A549 (cell line): ENCODE results near the gene ARHGAP23. TPM values are rescaled to one million over a fixed set of nuclear protein-coding genes. Genes with fewer than 3 reads are reported as not detected.
A peak's percentile ranks its signal among the peaks of the same experiment; 100 is the strongest.

Experiments
- ATAC-seq, 2 experiments: fragments of 200-7000 bp in 1 of 2; fragments of >200 bp in 1 of 2; cut with Nextera tagmentation in 1 of 2; cut with Tn5 transposase in 1 of 2; 3 replicates each; pipeline versions ENCODE4 v1.8.0 to v1.9.1; 2018 to 2020; ENCODE audit warnings: mild to moderate bottlenecking in 1 of 2, moderate library complexity in 1 of 2
- CTCF ChIA-PET: fragments of 300-600 bp; sonication (Branson Sonifier 250); formaldehyde crosslinking; extraction: SDS; loops from one replicate; lab custom pipeline; 2021; ENCODE audit warnings: antibody characterized with exemption, inconsistent platforms; lab: Yijun Ruan, JAX
- POLR2A ChIA-PET: fragments of 350-600 bp; formaldehyde crosslinking; extraction: SDS; loops from one replicate; lab custom pipeline; 2021; ENCODE audit warnings: antibody characterized with exemption, inconsistent platforms; lab: Yijun Ruan, JAX
- DNase-seq, 2 experiments: peaks; one replicate each; pipeline versions ENCODE4 v3.0.0 to v3.0.0-alpha.2; 2011 to 2016; ENCODE audit warnings: low read depth in 1 of 2, low spot score in 1 of 2
- FAIRE-seq: peaks from 2 replicates; lab custom pipeline; 2011; peaks lifted over from hg19 to GRCh38; lab: Jason Lieb, UNC
- H3K27ac ChIP-seq, 2 experiments: fragments of >200 bp; sonication (Bioruptor Twin); formaldehyde crosslinking; 3 replicates each; pipeline ENCODE4 v1.5.1; 2016 to 2017
- H3K4me1 ChIP-seq: fragments of >200 bp; sonication (Bioruptor Twin); formaldehyde crosslinking; 3 replicates; pipeline ENCODE4 v1.6.1; 2016
- H3K4me2 ChIP-seq: fragments of >200 bp; sonication (Bioruptor Twin); formaldehyde crosslinking; 3 replicates; pipeline ENCODE4 v1.6.1; 2016
- H3K4me3 ChIP-seq: fragments of >200 bp; sonication (Bioruptor Twin); formaldehyde crosslinking; 3 replicates; pipeline ENCODE4 v1.5.1; 2016
- H3K9me3 ChIP-seq: fragments of >200 bp; sonication (Bioruptor Twin); formaldehyde crosslinking; 3 replicates; pipeline ENCODE4 v1.6.1; 2016
- BHLHE40 ChIP-seq: IDR thresholded peaks from 2 replicates; pipeline ENCODE4 v1.6.1; 2012; ENCODE audit warnings: low read depth, low read length, inconsistent platforms
- CBX2 ChIP-seq: fragments of 200-600 bp; sonication (generic); IDR thresholded peaks from 2 replicates; pipeline ENCODE4 v1.6.1; 2016; ENCODE audit warnings: low read depth, mild to moderate bottlenecking, borderline replicate concordance
- CBX8 ChIP-seq: fragments of 200-600 bp; sonication (generic); IDR thresholded peaks from 2 replicates; pipeline ENCODE4 v1.6.1; 2016
- CEBPB ChIP-seq, 2 experiments: fragments of >200 bp in 1 of 2; sonication (Bioruptor Twin) in 1 of 2; formaldehyde crosslinking in 1 of 2; IDR thresholded peaks; 2 replicates each; pipeline ENCODE4 v1.6.1; 2012 to 2016
- CTCF ChIP-seq: fragments of >200 bp; sonication (Bioruptor Twin); formaldehyde crosslinking; IDR thresholded peaks from 3 replicates; pipeline ENCODE4 v1.5.1; 2016
- EHF ChIP-seq: fragments of 250-450 bp; sonication (Bioruptor Pico); IDR thresholded peaks from 2 replicates; pipeline ENCODE4 v1.5.0; 2020; ENCODE audit warnings: mild to moderate bottlenecking
- ELK1 ChIP-seq: fragments of 150-350 bp; IDR thresholded peaks from 2 replicates; pipeline ENCODE4 v1.6.1; 2014; ENCODE audit warnings: low read depth, mild to moderate bottlenecking, low read length
- FOSL2 ChIP-seq, 2 experiments: fragments of 450-650 bp in 1 of 2; fragments of >200 bp in 1 of 2; sonication (Bioruptor Twin) in 1 of 2; formaldehyde crosslinking; IDR thresholded peaks; 2 replicates each; pipeline versions ENCODE4 v1.5.0 to v1.6.1; 2016 to 2020; ENCODE audit warnings: mild to moderate bottlenecking in 1 of 2, moderate library complexity in 1 of 2
- HDAC2 ChIP-seq: fragments of 200-600 bp; sonication (generic); IDR thresholded peaks from 2 replicates; pipeline ENCODE4 v1.6.1; 2016
- HOXA7 ChIP-seq: fragments of 250-450 bp; sonication (Bioruptor Pico); IDR thresholded peaks from 2 replicates; pipeline ENCODE4 v1.5.0; 2020; ENCODE audit warnings: mild to moderate bottlenecking, moderate library complexity
- MAFK ChIP-seq: fragments of 450-650 bp; IDR thresholded peaks from 2 replicates; pipeline ENCODE4 v1.6.1; 2014; ENCODE audit not compliant: partially characterized antibody
- MAX ChIP-seq: IDR thresholded peaks from 2 replicates; pipeline ENCODE4 v1.6.1; 2012
- MYC ChIP-seq: IDR thresholded peaks from 2 replicates; pipeline ENCODE4 v1.6.1; 2012; ENCODE audit warnings: mild to moderate bottlenecking, inconsistent platforms, low read length, improper control_type of control experiment, borderline replicate concordance
- POLR2A ChIP-seq: IDR thresholded peaks from 2 replicates; pipeline ENCODE4 v1.6.1; 2012; ENCODE audit warnings: mild to moderate bottlenecking, low read length
- RAD21 ChIP-seq, 2 experiments: fragments of >200 bp in 1 of 2; sonication (Bioruptor Twin) in 1 of 2; formaldehyde crosslinking in 1 of 2; IDR thresholded peaks in 1 of 2; conservative IDR thresholded peaks in 1 of 2; 2 replicates in 1 of 2; 3 replicates in 1 of 2; pipeline ENCODE4 v1.6.1; 2012 to 2018; ENCODE audit warnings: inconsistent platforms in 1 of 2
- RARB ChIP-seq: fragments of 250-450 bp; sonication (Bioruptor Pico); IDR thresholded peaks from 2 replicates; pipeline ENCODE4 v1.8.0; 2021; ENCODE audit warnings: mild to moderate bottlenecking, moderate library complexity
- REST ChIP-seq: fragments of 200-600 bp; sonication (generic); IDR thresholded peaks from 2 replicates; pipeline ENCODE4 v1.6.1; 2016; ENCODE audit warnings: antibody characterized with exemption, mild to moderate bottlenecking, moderate library complexity
- RFX5 ChIP-seq: fragments of 450-650 bp; IDR thresholded peaks from 2 replicates; pipeline ENCODE4 v1.7.1; 2014; ENCODE audit warnings: antibody characterized with exemption, mild to moderate bottlenecking, moderate library complexity
- SMC3 ChIP-seq: fragments of >200 bp; sonication (Bioruptor Twin); formaldehyde crosslinking; IDR thresholded peaks from 3 replicates; pipeline ENCODE4 v1.6.1; 2018; ENCODE audit warnings: inconsistent platforms
- SREBF2 ChIP-seq: fragments of 450-650 bp; IDR thresholded peaks from 2 replicates; pipeline ENCODE4 v1.6.1; 2014; ENCODE audit warnings: mild to moderate bottlenecking, moderate library complexity
- ZSCAN20 ChIP-seq: fragments of 250-450 bp; sonication (Bioruptor Pico); IDR thresholded peaks from 2 replicates; pipeline ENCODE4 v1.8.0; 2022; ENCODE audit warnings: mild to moderate bottlenecking, moderate library complexity
- WGBS: methylation state at CpG from one replicate; pipeline ENCODE4 v1.1.6; 2017; ENCODE audit errors: missing lambda C conversion rate; 5-methylcytosine and 5-hydroxymethylcytosine counted together
- polyA plus RNA-seq, 4 experiments: library from polyadenylated mRNA; depleted of rRNA in 3 of 4; stranded (reverse); fragments of >200 nt; fragmentation: RNase III in 1 of 4; extraction: RNeasy Plus Mini Kit Qiagen cat#74134 plus additional on column Dnase treatment in 1 of 4; gene quantifications; 2 replicates in 3 of 4; 3 replicates in 1 of 4; pipeline ENCODE4 v1.2.3, GENCODE V29; 2011 to 2017

ARHGAP23 gene
- polyA plus RNA-seq, 2 of the 4 experiments (the other 2 are of a cell fraction), result 4.8 to 32.6 TPM

- TF ChIP-seq MAFK, result peak; percentile 93
- no peak for TF ChIP-seq MAX
- TF ChIP-seq CEBPB (IDR thresholded peaks at IDR 0.05), result peak in 1 of 2 experiments; percentile 29; a peak in 1 of 4 replicates
- ChIA-PET CTCF (interaction anchor here (1.0 to 3.1 kb wide), 13 partner anchors 9 to 167 kb away, joined by 3 to 30 read pairs (median 7); no protein-coding TSS in a partner anchor), POLR2A (no interaction called here)
- peaks cover 19% of the 10 kb centered on the region for H3K4me1 ChIP-seq
- DNase-seq (no peak), ATAC-seq (no peak), FAIRE-seq (no peak)
- H3K9me3 ChIP-seq, result no peaks in the 10 kb centered on the region
- WGBS, result 79% methylated on average over 3 of the region's 3 CpGs
- H3K4me3 ChIP-seq, result no peak overlapping the region
- H3K4me2 ChIP-seq, result no peak overlapping the region
- H3K27ac ChIP-seq, result no peak overlapping the region
Observed at GRCh38 chr17:38507436-38507835, 79.2 kb downstream of the ARHGAP23 start.

GRCh38 chr17:38507921-38508569, 79.8 kb downstream of the ARHGAP23 start:
- peak in 1 of 2 experiments; percentile 8; a peak in 2 of 6 replicates for ATAC-seq
- H3K4me3 ChIP-seq, result no peak overlapping the region
- no peak overlapping the region for H3K4me2 ChIP-seq
- ChIA-PET CTCF (interaction anchor here (0.7 to 3.1 kb wide), 20 partner anchors 8 to 166 kb away, joined by 3 to 30 read pairs (median 6); no protein-coding TSS in a partner anchor), POLR2A (interaction anchor here (0.5 kb wide), 1 partner anchor 108 kb away, joined by 3 read pairs; no protein-coding TSS in a partner anchor)
- peaks cover 19% of the 10 kb centered on the region for H3K4me1 ChIP-seq
- DNase-seq, result no peak
- no peak overlapping the region for H3K27ac ChIP-seq
- no peak for TF ChIP-seq HDAC2
- TF ChIP-seq CBX8, result no peak
- no peak for TF ChIP-seq RFX5
- no peak for TF ChIP-seq FOSL2 (IDR thresholded peaks at IDR 0.05)
- TF ChIP-seq FOSL2 (CRISPR knock-in tag; IDR thresholded peaks at IDR 0.05), result no peak
- no peak for TF ChIP-seq MAX
- no peak for TF ChIP-seq SMC3
- TF ChIP-seq POLR2A, result no peak
- no peak for TF ChIP-seq RARB
- no peak for TF ChIP-seq EHF (CRISPR knock-in tag)
- no peak for TF ChIP-seq CBX2
- no peak for TF ChIP-seq ELK1
- TF ChIP-seq ZSCAN20 (CRISPR knock-in tag), result no peak
- no peak for FAIRE-seq
- H3K9me3 ChIP-seq, result no peaks in the 10 kb centered on the region
- WGBS, result 93% methylated on average over 3 of the region's 3 CpGs

- H3K4me2 ChIP-seq, result no peak overlapping the region
- ATAC-seq, result no peak
- TF ChIP-seq REST (no peak), RFX5 (no peak), MYC (no peak), BHLHE40 (no peak), POLR2A (no peak), ZSCAN20 (CRISPR knock-in tag) (no peak), RAD21 (conservative IDR thresholded peaks at IDR 0.05 in 1 of 2, IDR thresholded peaks at IDR 0.05 in 1 of 2) (no peak), SREBF2 (no peak), HDAC2 (no peak), CTCF (no peak), HOXA7 (CRISPR knock-in tag) (no peak)
- TF ChIP-seq, all 56 proteins: peak for 0
- no peak for FAIRE-seq
- Histone ChIP-seq H3K27ac (no peak overlapping the region), H3K4me3 (no peak overlapping the region), H3K4me1 (peaks cover 19% of the 10 kb centered on the region), H3K9me3 (no peaks in the 10 kb centered on the region)
- no peak for DNase-seq
- ChIA-PET POLR2A (interaction anchor here (0.5 kb wide), 1 partner anchor 108 kb away, joined by 3 read pairs; no protein-coding TSS in a partner anchor), CTCF (interaction anchor here (0.6 to 3.1 kb wide), 30 partner anchors 10 to 165 kb away, joined by 3 to 30 read pairs (median 4); no protein-coding TSS in a partner anchor)
- WGBS, result 93% methylated on average over 6 of the region's 6 CpGs
Observed at GRCh38 chr17:38508570-38508950, 80.3 kb downstream of the ARHGAP23 start.
